HepG2 (cell line): ENCODE data around the gene ETFDH. TPM values are rescaled to one million over a fixed set of nuclear protein-coding genes. Genes with fewer than 3 reads are reported as not detected.

Source experiments
- ATAC-seq: fragments of 200-7000 bp; cut with Tn5 transposase; 3 replicates; pipeline ENCODE4 v1.9.1; 2020; ENCODE audit warnings: mild to moderate bottlenecking, moderate library complexity
- BruUV-seq: library from RNA; stranded (reverse); fragments of 400-500 nt; replicated peaks from 2 replicates; lab custom pipeline; 2021; lab: Mats Ljungman, UMichigan
- CTCF ChIA-PET: fragments of 300-600 bp; formaldehyde crosslinking; extraction: SDS; loops from one replicate; lab custom pipeline; 2021; ENCODE audit warnings: low total read pairs, inconsistent platforms, low intra/inter-chr PET ratio; lab: Yijun Ruan, JAX
- POLR2A ChIA-PET: fragments of 350-600 bp; sonication (Branson Sonifier 250); formaldehyde crosslinking; loops from one replicate; lab custom pipeline; 2020; ENCODE audit warnings: antibody characterized with exemption, inconsistent platforms; lab: Yijun Ruan, JAX
- DNase-seq: peaks from one replicate; pipeline ENCODE4 v3.0.0-alpha.2; 2015; ENCODE audit warnings: low spot score
- FAIRE-seq: peaks from 3 replicates; lab custom pipeline; 2011; peaks lifted over from hg19 to GRCh38; lab: Jason Lieb, UNC
- H2AFZ ChIP-seq: one replicate; pipeline ENCODE4 v1.6.1; 2011; ENCODE audit warnings: low read length, inconsistent platforms
- H3K27ac ChIP-seq: fragments of 300-600 bp; 3 replicates; pipeline ENCODE4 v1.8.0; 2011; ENCODE audit warnings: mixed run types, mild to moderate bottlenecking, mixed read lengths, low read length, inconsistent platforms; ENCODE audit not compliant: insufficient read depth; ENCODE audit errors: extremely low read length
- H3K27me3 ChIP-seq, 2 experiments: fragments of 200-600 bp in 1 of 2; 2 replicates in 1 of 2; 3 replicates in 1 of 2; pipeline versions ENCODE4 v1.6.0 to v1.8.0; 2011; ENCODE audit warnings: low read length in 2 of 2, mild to moderate bottlenecking in 2 of 2, moderate library complexity in 2 of 2, inconsistent platforms in 1 of 2; ENCODE audit not compliant: insufficient read depth in 2 of 2, control insufficient read depth in 1 of 2
- H3K36me3 ChIP-seq, 2 experiments: fragments of 200-600 bp in 1 of 2; replicated peaks in 1 of 2; 2 replicates in 1 of 2; 3 replicates in 1 of 2; pipeline versions ENCODE4 v1.5.1 to v1.8.0; 2011; ENCODE audit warnings: low read length in 2 of 2, inconsistent platforms in 1 of 2; ENCODE audit not compliant: insufficient read depth in 2 of 2, control insufficient read depth in 1 of 2
- H3K4me1 ChIP-seq: 2 replicates; pipeline ENCODE4 v1.5.1; 2012; ENCODE audit warnings: low read length, inconsistent platforms; ENCODE audit not compliant: insufficient read depth
- H3K4me2 ChIP-seq: 2 replicates; pipeline ENCODE4 v1.6.0; 2011; ENCODE audit warnings: low read depth, low read length, inconsistent platforms
- H3K4me3 ChIP-seq, 3 experiments: fragments of 200-600 bp in 1 of 3; sonication (generic), shearing (Covaris generic) in 1 of 3; replicated peaks in 1 of 3; 2 replicates each; pipeline ENCODE4 v1.5.1; 2011 to 2016; ENCODE audit warnings: low read length in 3 of 3, inconsistent platforms in 2 of 3, low read depth in 2 of 3, mild to moderate bottlenecking in 2 of 3, control low read depth in 1 of 3, mixed read lengths in 1 of 3; ENCODE audit not compliant: insufficient read depth in 1 of 3
- H3K79me2 ChIP-seq: one replicate; pipeline ENCODE4 v1.6.1; 2011; ENCODE audit warnings: low read length, inconsistent platforms; ENCODE audit not compliant: insufficient read depth
- H3K9ac ChIP-seq: 2 replicates; pipeline ENCODE4 v1.6.0; 2011; ENCODE audit warnings: mild to moderate bottlenecking, low read depth, low read length, inconsistent platforms; ENCODE audit not compliant: insufficient read depth
- H3K9me3 ChIP-seq: 2 replicates; pipeline ENCODE4 v1.5.1; 2012; ENCODE audit warnings: mild to moderate bottlenecking, low read length
- H4K20me1 ChIP-seq: 2 replicates; pipeline ENCODE4 v1.6.0; 2011; ENCODE audit warnings: inconsistent platforms, mild to moderate bottlenecking, low read length, moderate library complexity; ENCODE audit not compliant: insufficient read depth
- AGO1 ChIP-seq: fragments of 200-400 bp; formaldehyde crosslinking; IDR thresholded peaks from 2 replicates; pipeline ENCODE4 v1.6.1; 2017; ENCODE audit warnings: mild to moderate bottlenecking, low read depth, low read length, moderate library complexity; ENCODE audit not compliant: poor library complexity, severe bottlenecking
- HOXA3 ChIP-seq: sonication (generic); formaldehyde crosslinking; IDR thresholded peaks from 2 replicates; pipeline ENCODE4 v1.5.0; 2020; ENCODE audit warnings: missing genetic modification reagents
- MAFF ChIP-seq: IDR thresholded peaks from 2 replicates; pipeline ENCODE4 v1.6.1; 2011; ENCODE audit warnings: low read depth, low read length, improper control_type of control experiment
- MAFK ChIP-seq, 2 experiments: IDR thresholded peaks in 1 of 2; conservative IDR thresholded peaks in 1 of 2; 2 replicates each; pipeline ENCODE4 v1.6.1; 2011; ENCODE audit warnings: improper control_type of control experiment in 2 of 2, low read length in 2 of 2
- PHF21A ChIP-seq: sonication (generic); formaldehyde crosslinking; IDR thresholded peaks from 2 replicates; pipeline ENCODE4 v1.5.0; 2020; ENCODE audit warnings: mild to moderate bottlenecking, missing genetic modification reagents
- SRSF9 ChIP-seq: fragments of 200-400 bp; formaldehyde crosslinking; IDR thresholded peaks from 2 replicates; pipeline ENCODE4 v1.6.1; 2018; ENCODE audit warnings: borderline replicate concordance, mild to moderate bottlenecking, low read depth, low read length; ENCODE audit not compliant: insufficient read depth, poor library complexity, severe bottlenecking
- ZBTB42 ChIP-seq: sonication (generic); formaldehyde crosslinking; IDR thresholded peaks from 2 replicates; pipeline ENCODE4 v1.5.0; 2020; ENCODE audit warnings: mild to moderate bottlenecking, missing genetic modification reagents
- ZNF441 ChIP-seq: sonication (generic); formaldehyde crosslinking; IDR thresholded peaks from 2 replicates; pipeline ENCODE4 v1.7.0; 2021; ENCODE audit warnings: missing genetic modification reagents, borderline replicate concordance
- ZNF510 ChIP-seq: sonication (generic); formaldehyde crosslinking; IDR thresholded peaks from 2 replicates; pipeline ENCODE4 v1.4.0; 2020; ENCODE audit warnings: low read depth, mild to moderate bottlenecking, missing genetic modification reagents
- WGBS: methylation state at CpG from one replicate; pipeline ENCODE4 v1.1.6; 2017; ENCODE audit warnings: low lambda C conversion rate; 5-methylcytosine and 5-hydroxymethylcytosine counted together
- in situ Hi-C: cut with HindIII; loops from 2 replicates; pipeline ENCODE4 v1.10.0; 2017; ENCODE audit warnings: low pct_unique_long_range_greater_than_20kb; ENCODE audit not compliant: extremely low pct_ligation_motif_present
- intact Hi-C: fragments of 100-400 bp; cut with micrococcal nuclease; formaldehyde crosslinking; loops from one replicate; pipeline ENCODE4 v1.10.0; 2022; ENCODE audit not compliant: unreplicated experiment
- polyA plus RNA-seq, 8 experiments: library from polyadenylated mRNA; depleted of rRNA in 3 of 8; stranded (reverse) in 7 of 8; unstranded in 1 of 8; fragments of >200 nt; fragmentation: Illumina TruSeq in 4 of 8; extraction: Trizol in 4 of 8; gene quantifications; 2 replicates each; pipeline versions ENCODE4 v1.2.1 to v1.2.3, GENCODE V29; 2011 to 2016; ENCODE audit warnings: low read depth in 4 of 8, missing spikeins in 1 of 8, mixed read lengths in 1 of 8; ENCODE audit not compliant: insufficient read depth in 1 of 8
- total RNA-seq, 5 experiments: library from RNA; depleted of rRNA; stranded (reverse); fragments of >200 nt; fragmentation: Illumina TruSeq; extraction: Trizol; gene quantifications; 2 replicates each; pipeline ENCODE4 v1.2.3, GENCODE V29; 2016; ENCODE audit warnings: low read depth in 1 of 5
- TF ChIP-seq, protein P1 (sequence below): sonication (generic); formaldehyde crosslinking; IDR thresholded peaks from 2 replicates; pipeline ENCODE4 v1.8.0; 2022; ENCODE audit warnings: missing genetic modification reagents, low read depth, mild to moderate bottlenecking, borderline replicate concordance
- TF ChIP-seq, protein P2 (sequence below): sonication (generic); formaldehyde crosslinking; IDR thresholded peaks from 2 replicates; pipeline ENCODE4 v1.8.0; 2023; ENCODE audit warnings: mild to moderate bottlenecking, missing genetic modification reagents

ETFDH gene
- total and polyA plus RNA-seq, 2 of the 13 experiments (the other 11 are each of a cell fraction or from before 2014, with no cell fraction given), result 14.7 to 17.8 TPM

DNA sequence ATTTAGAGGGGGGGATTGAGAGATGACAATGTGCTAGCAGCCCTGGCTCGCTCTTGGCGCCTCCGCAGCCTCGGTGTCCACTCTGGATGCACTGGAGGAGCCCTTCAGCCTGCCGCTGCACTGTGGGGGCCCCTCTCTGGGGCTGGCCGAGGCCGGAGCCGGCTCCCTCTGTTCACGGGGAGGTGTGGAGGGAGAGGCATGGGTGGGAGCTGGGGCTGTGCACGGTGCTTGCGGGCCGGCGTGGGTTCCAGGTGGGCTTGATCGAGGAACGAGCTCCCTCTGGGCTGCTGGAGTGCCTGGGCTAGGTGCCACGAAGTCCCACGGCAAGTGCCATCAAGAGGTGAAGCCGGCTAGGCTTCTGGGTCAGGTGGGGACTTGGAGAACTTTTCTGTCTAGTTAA, 7.3 kb upstream of the ETFDH start (continued):
- TF ChIP-seq, protein P1, sequence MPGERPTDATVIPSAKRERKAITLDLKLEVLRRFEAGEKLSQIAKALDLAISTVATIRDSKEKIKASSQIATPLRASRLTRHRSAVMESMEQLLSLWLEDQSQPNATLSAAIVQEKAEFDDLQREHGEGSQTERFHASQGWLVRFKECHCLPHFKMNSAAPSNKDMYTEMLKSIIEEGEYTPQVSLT, result no peak
- TF ChIP-seq PHF21A (CRISPR knock-in tag) (no peak), SRSF9 (no peak)
- TF ChIP-seq, all 625 proteins: peak for 0

DNA sequence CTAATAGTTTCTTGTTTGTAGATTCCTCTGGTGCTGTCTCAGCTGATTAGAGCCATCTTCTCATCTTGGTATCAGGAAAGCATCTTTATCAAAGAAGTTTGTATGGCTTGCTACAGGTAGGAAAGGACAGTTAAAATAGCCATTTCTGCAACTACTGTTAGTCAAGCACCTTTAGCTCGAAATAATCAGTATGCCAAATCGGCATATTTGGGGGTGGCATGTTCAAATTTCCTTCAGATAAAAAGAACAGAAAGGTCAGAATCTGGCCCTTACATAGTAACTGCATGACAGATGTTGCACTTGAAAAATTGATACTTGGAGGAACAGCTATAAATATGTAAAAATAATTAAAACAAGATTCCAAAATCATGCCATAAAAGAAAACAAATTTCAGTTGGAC, 5.2 kb upstream of the ETFDH start:
- no TSS peak for BruUV-seq
- Histone ChIP-seq H3K27ac (no peak overlapping the region), H3K79me2 (peaks cover 26% of the 10 kb centered on the region), H3K9me3 (no peaks in the 10 kb centered on the region), H2AFZ (no peak overlapping the region), H3K9ac (no peak overlapping the region), H4K20me1 (no peaks in the 10 kb centered on the region), H3K27me3 (no peaks in the 10 kb centered on the region), H3K4me1 (peaks cover 14% of the 10 kb centered on the region), H3K4me2 (no peak overlapping the region), H3K36me3 (no peaks in the 10 kb centered on the region), H3K4me3 (no peak overlapping the region)
- DNase-seq, result no peak
- 97% methylated on average over 2 of the region's 2 CpGs for WGBS
- intact Hi-C loops (loop anchor here (5.0 kb wide), 1 partner anchor 535 kb away; no protein-coding TSS in a partner anchor), in situ Hi-C loops (no loop called here)
- FAIRE-seq, result no peak
- ATAC-seq, result no peak
- CTCF ChIA-PET, result interaction anchor here (1.4 kb wide), 1 partner anchor 536 kb away, joined by 6 read pairs; no protein-coding TSS in a partner anchor
- TF ChIP-seq MAFK (conservative IDR thresholded peaks at IDR 0.05 in 1 of 2, IDR thresholded peaks at IDR 0.05 in 1 of 2; ENCODE audit: low read length in 2 of 2) (peak; percentile 25 to 63; a peak in 2 of 4 replicates), ZBTB42 (CRISPR knock-in tag) (no peak), HOXA3 (CRISPR knock-in tag) (no peak), MAFF (peak; percentile 56), AGO1 (no peak), ZNF441 (CRISPR knock-in tag) (no peak), ZNF510 (no peak)
- TF ChIP-seq, protein P2, sequence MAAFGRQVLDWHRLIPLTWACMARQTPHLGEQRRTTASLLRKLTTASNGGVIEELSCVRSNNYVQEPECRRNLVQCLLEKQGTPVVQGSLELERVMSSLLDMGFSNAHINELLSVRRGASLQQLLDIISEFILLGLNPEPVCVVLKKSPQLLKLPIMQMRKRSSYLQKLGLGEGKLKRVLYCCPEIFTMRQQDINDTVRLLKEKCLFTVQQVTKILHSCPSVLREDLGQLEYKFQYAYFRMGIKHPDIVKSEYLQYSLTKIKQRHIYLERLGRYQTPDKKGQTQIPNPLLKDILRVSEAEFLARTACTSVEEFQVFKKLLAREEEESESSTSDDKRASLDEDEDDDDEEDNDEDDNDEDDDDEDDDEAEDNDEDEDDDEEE (CRISPR knock-in tag), result no peak
- POLR2A ChIA-PET, result no interaction called here
